Bronchial epithelial cell (primary cell): ENCODE measurements around the gene CUL2. TPM values are rescaled to one million over a fixed set of nuclear protein-coding genes. Genes with fewer than 3 reads are reported as not detected.
A peak's percentile ranks its signal among the peaks of the same experiment; 100 is the strongest.
"Not testable (repeated sequence)": the region's sequence is repeated elsewhere in the genome, so short reads cannot be mapped to it uniquely, and the experiment has no call there.

Source experiments
- DNase-seq: peaks from one replicate; pipeline ENCODE4 v3.0.0-alpha.2; 2010; ENCODE audit warnings: low read depth
- FAIRE-seq: peaks from 2 replicates; lab custom pipeline; 2011; peaks lifted over from hg19 to GRCh38; lab: Jason Lieb, UNC
- H3K27me3 ChIP-seq: 2 replicates; pipeline ENCODE4 v1.5.1; 2011; ENCODE audit warnings: low read length; ENCODE audit not compliant: control insufficient read depth, insufficient read depth
- H3K36me3 ChIP-seq: 2 replicates; pipeline ENCODE4 v1.5.1; 2011; ENCODE audit warnings: low read length; ENCODE audit not compliant: control insufficient read depth, insufficient read depth
- H3K4me3 ChIP-seq: 2 replicates; pipeline ENCODE4 v1.5.1; 2011; ENCODE audit warnings: mild to moderate bottlenecking, low read depth, low read length, control low read depth
- total RNA-seq: library from RNA; depleted of rRNA; stranded (reverse); fragments of >200 nt; gene quantifications from 2 replicates; pipeline ENCODE4 v1.2.1, GENCODE V29; 2014
- TF ChIP-seq, protein P1 (sequence below): IDR thresholded peaks from 2 replicates; pipeline ENCODE4 v1.5.1; 2011; ENCODE audit warnings: mild to moderate bottlenecking, moderate library complexity, low read length, control low read depth, inconsistent platforms; ENCODE audit not compliant: insufficient read depth, severe bottlenecking

Gene CUL2
- total RNA-seq, 1 donor from 2014 or later: 21.3 TPM

DNA sequence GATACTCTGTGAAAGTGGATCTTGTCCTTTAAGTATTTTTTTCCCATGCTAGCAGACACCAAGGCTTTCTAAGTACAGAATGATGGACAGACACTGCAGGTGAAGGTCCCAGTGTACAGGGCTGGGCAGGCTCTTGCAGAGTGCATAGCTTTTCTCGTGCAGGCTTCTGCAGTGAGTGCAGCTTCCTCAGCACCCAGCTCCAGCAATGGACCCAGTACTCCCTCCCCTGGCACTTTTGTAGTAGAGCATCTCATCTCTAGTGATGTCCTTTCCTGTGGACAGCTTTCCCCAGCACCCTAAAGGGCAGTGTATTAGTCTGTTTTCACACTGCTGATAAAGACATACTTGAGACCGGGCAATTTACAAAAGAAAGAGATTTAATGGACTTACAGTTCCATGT lies 104.3 kb downstream of the CUL2 start:
- TF ChIP-seq, protein P1, sequence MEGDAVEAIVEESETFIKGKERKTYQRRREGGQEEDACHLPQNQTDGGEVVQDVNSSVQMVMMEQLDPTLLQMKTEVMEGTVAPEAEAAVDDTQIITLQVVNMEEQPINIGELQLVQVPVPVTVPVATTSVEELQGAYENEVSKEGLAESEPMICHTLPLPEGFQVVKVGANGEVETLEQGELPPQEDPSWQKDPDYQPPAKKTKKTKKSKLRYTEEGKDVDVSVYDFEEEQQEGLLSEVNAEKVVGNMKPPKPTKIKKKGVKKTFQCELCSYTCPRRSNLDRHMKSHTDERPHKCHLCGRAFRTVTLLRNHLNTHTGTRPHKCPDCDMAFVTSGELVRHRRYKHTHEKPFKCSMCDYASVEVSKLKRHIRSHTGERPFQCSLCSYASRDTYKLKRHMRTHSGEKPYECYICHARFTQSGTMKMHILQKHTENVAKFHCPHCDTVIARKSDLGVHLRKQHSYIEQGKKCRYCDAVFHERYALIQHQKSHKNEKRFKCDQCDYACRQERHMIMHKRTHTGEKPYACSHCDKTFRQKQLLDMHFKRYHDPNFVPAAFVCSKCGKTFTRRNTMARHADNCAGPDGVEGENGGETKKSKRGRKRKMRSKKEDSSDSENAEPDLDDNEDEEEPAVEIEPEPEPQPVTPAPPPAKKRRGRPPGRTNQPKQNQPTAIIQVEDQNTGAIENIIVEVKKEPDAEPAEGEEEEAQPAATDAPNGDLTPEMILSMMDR: peak; percentile 30
- Histone ChIP-seq H3K4me3 (no peak overlapping the region), H3K36me3 (no peaks in the 10 kb centered on the region), H3K27me3 (no peaks in the 10 kb centered on the region)
- DNase-seq: no peak
- peak; percentile 81 for FAIRE-seq

DNA sequence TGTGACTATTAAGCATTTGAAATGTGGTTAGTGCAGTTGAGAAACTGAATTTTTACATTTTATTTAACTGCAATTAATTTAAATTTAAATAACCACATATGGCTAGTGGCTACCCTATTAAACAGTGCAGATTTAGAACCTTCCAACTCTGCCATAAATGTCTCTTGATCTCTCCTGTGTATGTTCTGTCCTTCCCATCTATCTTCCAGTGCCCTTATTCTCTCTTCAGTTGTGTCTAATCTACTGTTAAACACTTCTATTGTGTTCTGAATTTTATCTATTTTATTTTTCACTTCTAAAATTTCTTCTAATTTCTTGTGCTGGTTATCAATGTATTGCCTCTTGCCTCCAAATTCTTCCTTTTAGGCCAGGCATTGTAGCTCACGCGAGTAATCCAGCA lies 105.0 kb downstream of the CUL2 start:
- Histone ChIP-seq H3K36me3 (no peaks in the 10 kb centered on the region), H3K4me3 (no peak overlapping the region), H3K27me3 (no peaks in the 10 kb centered on the region)
- FAIRE-seq (no peak), DNase-seq (no peak)
- TF ChIP-seq, protein P1: no peak

DNA sequence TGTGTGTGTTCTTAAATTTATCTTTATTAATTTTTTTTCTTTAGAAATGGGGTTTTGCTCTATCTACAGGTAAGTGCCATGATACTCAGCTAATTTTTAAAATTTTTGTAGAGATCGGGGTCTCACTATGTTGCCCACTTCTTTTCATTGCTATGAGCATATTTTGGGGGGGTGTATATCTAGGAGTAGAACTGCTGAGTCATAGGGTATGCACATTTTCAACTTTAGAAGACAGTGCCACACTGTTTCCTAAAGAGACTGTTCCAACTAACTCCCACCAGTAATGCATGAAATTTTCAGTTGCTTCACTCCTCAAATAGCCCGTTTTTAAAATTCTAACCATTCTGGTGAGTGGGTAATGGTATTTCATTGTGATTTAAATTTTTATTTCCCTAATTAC lies 108.3 kb downstream of the CUL2 start:
- Histone ChIP-seq H3K27me3 (no peaks in the 10 kb centered on the region), H3K36me3 (no peaks in the 10 kb centered on the region), H3K4me3 (no peak overlapping the region)
- DNase-seq (no peak), FAIRE-seq (no peak)
- TF ChIP-seq, protein P1: no peak

DNA sequence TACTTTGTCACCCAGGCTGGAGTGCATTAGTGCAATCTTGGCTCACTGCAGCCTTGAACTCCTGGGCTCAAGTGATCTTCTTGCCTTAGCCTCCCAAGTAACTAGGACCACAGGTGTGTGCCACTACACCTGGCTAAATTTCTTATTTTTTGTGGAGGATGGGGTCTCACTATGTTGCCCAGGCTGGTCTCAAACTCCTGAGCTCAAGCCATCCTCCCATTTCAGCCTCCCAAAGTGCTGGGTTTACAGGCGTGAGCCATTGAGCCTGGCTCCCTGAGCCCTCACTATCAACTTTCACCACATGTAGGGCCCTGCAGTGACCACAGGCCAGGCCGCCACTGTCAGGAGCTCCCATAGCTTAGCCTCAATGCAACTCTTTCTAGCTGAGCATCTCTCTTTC lies 110.2 kb downstream of the CUL2 start:
- Histone ChIP-seq H3K36me3 (no peaks in the 10 kb centered on the region), H3K4me3 (no peak overlapping the region), H3K27me3 (no peaks in the 10 kb centered on the region)
- TF ChIP-seq, protein P1: no peak
- DNase-seq (no peak), FAIRE-seq (no peak)

DNA sequence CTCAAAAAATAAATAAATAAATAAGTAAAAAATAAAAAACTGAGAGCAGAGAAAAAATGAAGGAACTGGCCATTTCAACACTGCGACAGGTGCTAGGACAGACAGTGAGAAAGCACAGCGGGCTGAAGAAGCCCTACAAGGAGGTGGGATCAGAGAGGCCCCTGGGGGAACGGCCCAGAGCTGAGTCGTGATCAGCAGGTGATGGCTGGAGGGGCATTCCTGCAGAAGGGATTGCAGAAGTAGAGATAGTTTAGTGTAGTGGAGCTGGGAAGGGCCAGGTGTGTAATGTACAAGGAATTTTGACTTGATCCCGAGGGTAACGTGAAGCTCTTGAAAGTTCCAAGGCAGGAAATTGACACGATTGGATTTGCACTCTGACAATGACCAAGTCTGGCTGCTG lies 112.1 kb downstream of the CUL2 start:
- Histone ChIP-seq H3K27me3 (no peaks in the 10 kb centered on the region), H3K36me3 (no peaks in the 10 kb centered on the region), H3K4me3 (no peak overlapping the region)
- TF ChIP-seq, protein P1: no peak
- FAIRE-seq: no peak
- DNase-seq: peak; percentile 66

DNA sequence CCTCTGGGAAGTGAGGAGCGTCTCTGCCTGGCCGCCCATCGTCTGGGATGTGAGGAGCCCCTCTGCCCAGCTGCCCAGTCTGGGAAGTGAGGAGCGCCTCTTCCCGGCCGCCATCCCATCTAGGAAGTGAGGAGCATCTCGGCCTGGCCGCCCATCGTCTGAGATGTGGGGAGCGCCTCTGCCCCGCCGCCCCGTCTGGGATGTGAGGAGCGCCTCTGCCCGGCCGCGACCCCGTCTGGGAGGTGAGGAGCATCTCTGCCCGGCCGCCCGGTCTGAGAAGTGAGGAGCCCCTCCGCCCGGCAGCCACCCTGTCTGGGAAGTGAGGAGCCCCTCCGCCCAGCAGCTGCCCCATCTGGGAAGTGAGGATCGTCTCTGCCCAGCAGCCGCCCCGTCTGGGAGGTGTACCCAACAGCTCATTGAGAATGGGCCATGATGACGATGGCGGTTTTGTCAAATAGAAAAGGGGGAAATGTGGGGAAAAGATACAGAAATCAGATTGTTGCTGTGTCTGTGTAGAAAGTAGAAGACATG lies 113.7 kb downstream of the CUL2 start:
- not testable (repeated sequence) for H3K4me3 ChIP-seq, DNase-seq, H3K36me3 ChIP-seq, H3K27me3 ChIP-seq, FAIRE-seq
